Left forelimb (tissue), 1 donor: Measurements from ENCODE around the gene OAS1.
"Not testable (repeated sequence)": the region's sequence is repeated elsewhere in the genome, so short reads cannot be mapped to it uniquely, and the experiment has no call there.

Experiments
- DNase-seq: peaks from one replicate; pipeline ENCODE4 v3.0.0-alpha.2; 2018; ENCODE audit warnings: low spot score

OAS1 gene

GRCh38 chr12:112900298-112901145 is 6.2 kb upstream of the OAS1 start:
- no peak for DNase-seq

GRCh38 chr12:112901271-112901670 is 5.5 kb upstream of the OAS1 start:
- DNase-seq, result no peak

- DNase-seq, result no peak
Measured at GRCh38 chr12:112904571-112904970, 2.2 kb upstream of the OAS1 start.

- no peak for DNase-seq
Measured at GRCh38 chr12:112905451-112906089, 1.2 kb upstream of the OAS1 start.

- no peak for DNase-seq
Measured at GRCh38 chr12:112907415-112908157, 824 bp downstream of the OAS1 start.

- no peak for DNase-seq
Measured at GRCh38 chr12:112908548-112908947, 1.8 kb downstream of the OAS1 start.

- no peak for DNase-seq
Measured at GRCh38 chr12:112909693-112910092, 2.9 kb downstream of the OAS1 start.

- no peak for DNase-seq
Measured at GRCh38 chr12:112913038-112913688, 6.4 kb downstream of the OAS1 start.

- not testable (repeated sequence) for DNase-seq
Measured at GRCh38 chr12:112913888-112914287, 7.1 kb downstream of the OAS1 start.

- DNase-seq, result no peak
Measured at GRCh38 chr12:112916270-112916669, 9.5 kb downstream of the OAS1 start.

- DNase-seq, result no peak
Measured at GRCh38 chr12:112919121-112919520, 12.4 kb downstream of the OAS1 start.

- no peak for DNase-seq
Measured at GRCh38 chr12:112924986-112925385, 18.2 kb downstream of the OAS1 start.

GRCh38 chr12:112926416-112927033 is 19.8 kb downstream of the OAS1 start:
- not testable (repeated sequence) for DNase-seq

GRCh38 chr12:112927475-112927874 is 20.7 kb downstream of the OAS1 start:
- no peak for DNase-seq

GRCh38 chr12:112927925-112928324 is 21.2 kb downstream of the OAS1 start:
- no peak for DNase-seq

- no peak for DNase-seq
Measured at GRCh38 chr12:112928978-112929377, 22.2 kb downstream of the OAS1 start.

- DNase-seq, result no peak
Measured at GRCh38 chr12:112929715-112930114, 23.0 kb downstream of the OAS1 start.

GRCh38 chr12:112930350-112930749 is 23.6 kb downstream of the OAS1 start:
- DNase-seq, result no peak

GRCh38 chr12:112932485-112933128 is 25.8 kb downstream of the OAS1 start:
- DNase-seq, result no peak

- DNase-seq, result no peak
Measured at GRCh38 chr12:112933129-112933505, 26.4 kb downstream of the OAS1 start.

- no peak for DNase-seq
Measured at GRCh38 chr12:112936264-112936663, 29.5 kb downstream of the OAS1 start.
